GM06990 (cell line): Measurements from ENCODE around the gene PTH1R.
"Not testable (repeated sequence)": the region's sequence is repeated elsewhere in the genome, so short reads cannot be mapped to it uniquely, and the experiment has no call there.

Experiments
- DNase-seq: peaks from one replicate; pipeline ENCODE4 v3.0.0-alpha.2; 2011; ENCODE audit not compliant: insufficient read length; ENCODE audit errors: extremely low read depth
- H3K27me3 ChIP-seq: replicated peaks from 2 replicates; pipeline ENCODE4 v1.6.0; 2011; ENCODE audit warnings: low read length; ENCODE audit not compliant: control insufficient read depth, insufficient read depth
- H3K36me3 ChIP-seq: 2 replicates; pipeline ENCODE4 v1.5.1; 2011; ENCODE audit warnings: low read length; ENCODE audit not compliant: control insufficient read depth, insufficient read depth
- H3K4me3 ChIP-seq: replicated peaks from 2 replicates; pipeline ENCODE4 v1.5.1; 2011; ENCODE audit warnings: low read depth, mild to moderate bottlenecking, control low read depth, low read length
- TF ChIP-seq, protein P1 (sequence below): IDR thresholded peaks from 2 replicates; pipeline ENCODE4 v1.5.1; 2011; ENCODE audit warnings: low read length, control low read depth, mild to moderate bottlenecking, inconsistent platforms; ENCODE audit not compliant: insufficient read depth, poor library complexity, severe bottlenecking

PTH1R gene

DNA sequence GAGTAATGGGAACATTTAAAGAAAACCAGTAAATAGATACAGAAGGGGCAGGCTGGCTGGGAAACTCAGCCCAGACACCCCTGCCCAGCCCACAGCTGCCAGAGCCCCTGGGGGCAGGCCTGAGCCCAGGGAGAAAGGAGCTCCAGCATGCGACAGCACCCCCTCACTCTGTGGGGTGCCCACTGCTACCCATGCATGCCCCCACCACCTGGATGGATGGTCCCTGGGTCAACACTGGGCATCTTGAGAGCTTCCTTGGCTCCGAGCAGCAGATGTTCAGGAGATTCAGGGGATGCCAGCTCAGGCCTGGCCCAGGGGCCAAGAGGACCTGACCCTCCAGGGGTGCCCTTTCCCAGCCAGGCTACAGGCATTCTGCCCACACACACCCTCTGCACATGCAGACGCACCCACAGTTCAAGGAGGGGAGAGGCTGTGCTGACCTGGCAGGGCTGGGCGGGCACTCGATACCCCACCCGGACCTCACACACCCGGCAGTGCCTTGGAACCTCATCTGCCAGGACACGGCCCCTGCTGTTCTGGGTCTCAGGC is 31.5 kb downstream of the PTH1R start:
- DNase-seq, result no peak
- Histone ChIP-seq H3K4me3 (no peak overlapping the region), H3K36me3 (no peaks in the 10 kb centered on the region), H3K27me3 (no peaks in the 10 kb centered on the region)
- TF ChIP-seq, protein P1, sequence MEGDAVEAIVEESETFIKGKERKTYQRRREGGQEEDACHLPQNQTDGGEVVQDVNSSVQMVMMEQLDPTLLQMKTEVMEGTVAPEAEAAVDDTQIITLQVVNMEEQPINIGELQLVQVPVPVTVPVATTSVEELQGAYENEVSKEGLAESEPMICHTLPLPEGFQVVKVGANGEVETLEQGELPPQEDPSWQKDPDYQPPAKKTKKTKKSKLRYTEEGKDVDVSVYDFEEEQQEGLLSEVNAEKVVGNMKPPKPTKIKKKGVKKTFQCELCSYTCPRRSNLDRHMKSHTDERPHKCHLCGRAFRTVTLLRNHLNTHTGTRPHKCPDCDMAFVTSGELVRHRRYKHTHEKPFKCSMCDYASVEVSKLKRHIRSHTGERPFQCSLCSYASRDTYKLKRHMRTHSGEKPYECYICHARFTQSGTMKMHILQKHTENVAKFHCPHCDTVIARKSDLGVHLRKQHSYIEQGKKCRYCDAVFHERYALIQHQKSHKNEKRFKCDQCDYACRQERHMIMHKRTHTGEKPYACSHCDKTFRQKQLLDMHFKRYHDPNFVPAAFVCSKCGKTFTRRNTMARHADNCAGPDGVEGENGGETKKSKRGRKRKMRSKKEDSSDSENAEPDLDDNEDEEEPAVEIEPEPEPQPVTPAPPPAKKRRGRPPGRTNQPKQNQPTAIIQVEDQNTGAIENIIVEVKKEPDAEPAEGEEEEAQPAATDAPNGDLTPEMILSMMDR, result no peak

DNA sequence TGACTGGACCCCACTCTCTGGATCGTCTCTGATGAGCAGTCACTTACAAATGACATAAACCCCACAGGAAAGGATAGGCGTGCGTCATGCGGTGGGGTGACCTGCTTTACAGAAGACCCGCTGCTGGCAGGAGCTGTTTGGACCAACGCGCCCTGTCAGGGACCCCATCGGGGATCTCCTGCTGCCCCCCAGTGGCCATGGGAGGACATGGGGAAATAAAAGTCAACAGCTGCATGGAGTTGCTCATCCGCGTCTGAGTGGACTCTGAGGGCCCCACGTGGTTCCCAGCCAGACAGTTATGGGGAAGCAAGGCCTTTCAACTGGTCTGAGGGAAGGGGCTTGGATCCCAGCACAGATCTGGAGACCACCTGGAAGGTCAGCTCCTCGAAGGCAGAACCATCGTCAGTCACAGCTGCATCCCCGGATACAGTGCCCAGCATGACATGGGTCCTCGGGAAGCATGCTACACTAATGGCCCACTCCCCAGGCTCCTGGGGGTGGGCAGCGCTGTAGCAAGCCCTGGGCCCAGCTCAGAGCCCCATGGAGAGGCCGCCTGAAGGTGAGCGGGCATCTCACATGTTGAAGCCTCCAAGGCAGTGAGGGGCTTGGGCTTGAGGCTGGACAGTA is 32.1 kb downstream of the PTH1R start:
- Histone ChIP-seq H3K36me3 (no peaks in the 10 kb centered on the region), H3K27me3 (no peaks in the 10 kb centered on the region), H3K4me3 (no peak overlapping the region)
- TF ChIP-seq, protein P1, result peak; percentile 91
- DNase-seq, result peak; percentile 71

DNA sequence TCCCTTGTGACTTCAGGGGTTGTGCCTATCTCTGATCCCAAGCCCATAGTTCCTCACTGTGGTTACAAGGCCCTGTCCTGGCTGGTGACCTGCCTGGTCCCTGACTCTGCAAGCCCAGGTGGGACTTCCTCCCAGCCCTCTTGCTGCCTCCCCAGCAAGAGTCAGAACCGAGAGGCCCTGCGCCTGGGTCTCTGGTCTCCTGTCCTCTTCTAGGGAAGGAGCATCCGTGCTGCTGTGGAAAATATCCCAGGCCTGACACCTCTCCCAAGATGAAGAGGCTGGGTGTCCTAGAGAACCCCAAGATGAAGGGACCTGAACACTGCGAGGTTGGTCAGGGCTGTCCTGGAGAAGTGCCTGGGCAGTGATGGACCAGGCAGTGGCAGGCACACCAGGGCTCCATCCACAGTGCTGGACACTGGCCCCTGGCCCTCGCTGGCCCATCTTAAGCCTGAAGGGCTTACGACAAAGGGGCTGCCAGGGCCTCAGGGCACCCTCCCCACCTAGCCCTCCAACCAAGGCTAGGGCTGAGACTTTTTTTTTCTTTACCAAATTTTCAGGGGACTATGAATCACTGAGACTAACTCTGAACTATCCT is 32.7 kb downstream of the PTH1R start:
- no peak for DNase-seq
- Histone ChIP-seq H3K36me3 (no peaks in the 10 kb centered on the region), H3K27me3 (no peaks in the 10 kb centered on the region), H3K4me3 (no peak overlapping the region)
- TF ChIP-seq, protein P1, result no peak

DNA sequence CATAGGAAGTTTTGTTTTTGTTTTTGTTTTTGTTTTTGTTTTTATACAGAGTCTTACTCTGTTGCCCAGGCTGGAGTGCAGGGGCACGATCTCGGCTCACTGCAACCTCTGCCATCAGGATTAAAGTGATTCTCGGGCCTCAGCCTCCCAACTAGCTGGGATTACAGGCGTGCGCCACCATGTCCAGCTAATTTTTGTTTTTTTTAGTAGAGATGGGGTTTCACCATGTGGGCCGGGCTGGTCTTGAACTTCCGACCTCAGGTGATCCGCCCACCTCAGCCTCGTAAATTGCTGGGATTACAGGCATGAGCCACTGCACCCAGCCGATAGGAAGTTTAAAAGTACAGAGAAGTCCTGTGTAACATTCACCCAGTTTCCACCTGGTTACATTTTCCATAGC is 33.4 kb downstream of the PTH1R start:
- H3K36me3 ChIP-seq, H3K4me3 ChIP-seq, DNase-seq: not testable (repeated sequence)

DNA sequence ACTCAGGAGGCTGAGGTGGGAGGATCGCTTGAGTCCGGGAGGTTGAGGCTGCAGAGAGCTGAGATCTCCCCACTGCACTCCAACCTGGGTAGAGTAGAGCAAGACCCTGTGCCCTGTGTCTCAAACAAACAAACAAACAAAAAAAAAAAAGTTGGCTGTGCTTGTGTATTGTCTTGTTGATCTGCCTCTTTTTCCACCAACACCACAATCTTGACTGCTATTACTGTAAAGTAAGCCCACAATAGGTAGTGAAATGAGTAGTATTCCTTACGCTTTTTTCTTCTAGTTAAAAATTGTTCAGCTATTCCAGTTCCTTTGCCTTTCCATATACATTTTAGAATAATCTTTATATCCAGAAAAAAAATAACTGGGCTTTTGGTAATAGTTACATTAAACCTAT is 35.5 kb downstream of the PTH1R start:
- no peaks in the 10 kb centered on the region for H3K27me3 ChIP-seq
- H3K4me3 ChIP-seq, result no peak overlapping the region
- TF ChIP-seq, protein P1, result no peak
- H3K36me3 ChIP-seq, result no peaks in the 10 kb centered on the region; the same call in none of the 2 replicates
- DNase-seq, result no peak

More for the DNA sequence above, 33.4 kb downstream of the PTH1R start:
- not testable (repeated sequence) for H3K27me3 ChIP-seq

DNA sequence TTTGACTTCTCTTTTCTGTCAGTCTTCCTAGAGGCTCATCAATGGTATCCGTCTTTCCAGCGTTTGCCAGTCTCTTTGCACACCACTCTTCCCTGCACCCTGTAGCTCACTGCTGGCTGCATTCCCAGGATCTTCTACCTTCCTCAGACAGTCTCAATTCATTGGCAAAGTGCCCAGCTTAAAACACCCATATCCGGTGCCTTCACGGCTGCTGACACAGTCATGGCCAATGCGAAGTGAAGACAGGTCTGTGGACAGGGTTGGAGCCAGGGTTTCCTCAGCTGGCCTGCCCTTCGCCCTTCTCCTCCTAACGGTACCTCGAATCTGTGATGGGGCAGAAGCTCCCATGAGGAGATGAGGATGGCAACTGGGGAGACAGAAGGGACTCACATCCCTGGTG is 36.1 kb downstream of the PTH1R start:
- Histone ChIP-seq H3K27me3 (no peaks in the 10 kb centered on the region), H3K36me3 (no peaks in the 10 kb centered on the region; the same call in none of the 2 replicates), H3K4me3 (no peak overlapping the region)
- DNase-seq, result no peak
- TF ChIP-seq, protein P1, result no peak
